ENCODE measurements around the gene KCNQ4. TPM values are rescaled to one million over a fixed set of nuclear protein-coding genes. Genes with fewer than 3 reads are reported as not detected.

KCNQ4 gene
- total and polyA plus RNA-seq, 2 donors (not counting 3 experiments of a cell fraction or from before 2014, with no cell fraction given): 0.06 to 0.07 TPM

GRCh38 chr1:40802742-40803113 is 19.1 kb downstream of the KCNQ4 start:
- H3K9ac ChIP-seq (replicated peaks; ENCODE audit: extremely low read depth, insufficient read depth, low read length): no peak overlapping the region
- no peak overlapping the region for H3K4me3 ChIP-seq (replicated peaks in 1 of 3; ENCODE audit: insufficient read depth in 1 of 3, low read depth in 1 of 3, low read length in 3 of 3)
- H3K79me2 ChIP-seq (ENCODE audit: control insufficient read depth, insufficient read depth, low read length): no peaks in the 10 kb centered on the region
- TF ChIP-seq POLR2AphosphoS5 (IDR thresholded peaks at IDR 0.05; ENCODE audit: insufficient read depth, low read depth, low read length) (no peak), GATA2 (IDR thresholded peaks at IDR 0.05; ENCODE audit: insufficient read depth, insufficient read length, low read depth, low read length) (no peak), EZH2 (IDR thresholded peaks at IDR 0.05; ENCODE audit: borderline replicate concordance, low read depth, low read length, severe bottlenecking) (no peak), MAX (IDR thresholded peaks at IDR 0.05; ENCODE audit: insufficient read depth, insufficient read length) (no peak), CTCF (IDR thresholded peaks at IDR 0.05; ENCODE audit: extremely low read depth in 1 of 2, insufficient read depth in 1 of 2, low read depth in 1 of 2, low read length in 2 of 2) (no peak), POLR2A (IDR thresholded peaks at IDR 0.05; ENCODE audit: low read depth, low read length) (no peak), MYC (IDR thresholded peaks at IDR 0.05; ENCODE audit: low read depth, low read length) (no peak), JUN (IDR thresholded peaks at IDR 0.05; ENCODE audit: borderline replicate concordance, insufficient read depth, insufficient read length, low read depth) (no peak), FOS (IDR thresholded peaks at IDR 0.05; ENCODE audit: borderline replicate concordance, insufficient read depth, low read length) (no peak)
- dilution Hi-C loops (cut with MboI; ENCODE audit: extremely low pct_ligation_motif_present, low sequenced_read_pairs) (no loop called here), intact Hi-C loops (cut with micrococcal nuclease) (no loop called here)
- POLR2A ChIA-PET: no interaction called here
- no peaks in the 10 kb centered on the region for H3K36me3 ChIP-seq (ENCODE audit: control insufficient read depth in 2 of 2, extremely low read depth in 1 of 2, insufficient read depth in 2 of 2, low read length in 2 of 2)
- no peak for DNase-seq (ENCODE audit: low read depth, low spot score)
- no peak overlapping the region for H2AFZ ChIP-seq (ENCODE audit: low read depth, low read length)
- no peaks in the 10 kb centered on the region for H4K20me1 ChIP-seq (replicated peaks; ENCODE audit: control insufficient read depth, extremely low read depth, insufficient read depth, low read length)
- peaks cover 8% of the 10 kb centered on the region for H3K4me1 ChIP-seq (ENCODE audit: control insufficient read depth, extremely low read depth, insufficient read depth, low read length)
- no peak for FAIRE-seq
- no peak overlapping the region for H3K27ac ChIP-seq (ENCODE audit: insufficient read depth, low read depth, low read length)
- no peaks in the 10 kb centered on the region for H3K9me3 ChIP-seq (replicated peaks; ENCODE audit: control insufficient read depth, insufficient read depth, low read length)
- H3K4me2 ChIP-seq (ENCODE audit: insufficient read depth, low read length): no peak overlapping the region
- H3K9me1 ChIP-seq (replicated peaks; ENCODE audit: control insufficient read depth, extremely low read depth, insufficient read depth, low read length): no peaks in the 10 kb centered on the region
- CTCF ChIA-PET: interaction anchor here (1.5 to 4.0 kb wide), 2 partner anchors 12 to 29 kb away, joined by 5 to 15 read pairs; no protein-coding TSS in a partner anchor
- BruUV-seq (replicated peaks): no TSS peak
- H3K27me3 ChIP-seq (ENCODE audit: control insufficient read depth in 2 of 2, insufficient read depth in 2 of 2, low read length in 2 of 2): peaks cover 0 to 2% of the 10 kb centered on the region in 2 experiments
